KMS-11 (cell line): ENCODE measurements around the gene FOXP1.
A peak's percentile ranks its signal among the peaks of the same experiment; 100 is the strongest.

Source experiments
- H2AFZ ChIP-seq: fragments of 200-600 bp; sonication (generic); 2 replicates; pipeline ENCODE4 v1.6.1; 2016; ENCODE audit warnings: antibody characterized with exemption, mixed run types, low read depth
- H3K27ac ChIP-seq: fragments of 200-600 bp; sonication (generic); 2 replicates; pipeline ENCODE4 v1.6.1; 2016; ENCODE audit warnings: mild to moderate bottlenecking, mixed run types
- H3K27me3 ChIP-seq: fragments of 200-600 bp; sonication (generic); 2 replicates; pipeline ENCODE4 v1.6.1; 2017; ENCODE audit warnings: mild to moderate bottlenecking, low read depth, mixed run types, moderate library complexity; ENCODE audit not compliant: insufficient read depth
- H3K36me3 ChIP-seq: fragments of 200-600 bp; sonication (generic); 2 replicates; pipeline ENCODE4 v1.6.1; 2017; ENCODE audit warnings: mild to moderate bottlenecking, mixed run types; ENCODE audit not compliant: insufficient read depth
- H3K4me1 ChIP-seq: fragments of 200-600 bp; sonication (generic); 2 replicates; pipeline ENCODE4 v1.6.1; 2016; ENCODE audit warnings: mild to moderate bottlenecking, low read depth, mixed run types; ENCODE audit not compliant: poor library complexity, severe bottlenecking
- H3K4me2 ChIP-seq: fragments of 200-600 bp; sonication (generic); 2 replicates; pipeline ENCODE4 v1.7.0; 2016; ENCODE audit warnings: mild to moderate bottlenecking, mixed run types
- H3K4me3 ChIP-seq: fragments of 200-600 bp; sonication (generic); IDR thresholded peaks from 2 replicates; pipeline ENCODE4 v1.6.1; 2017; ENCODE audit warnings: low read depth, low read length, mixed read lengths; ENCODE audit not compliant: insufficient read depth
- H3K79me2 ChIP-seq: fragments of 200-600 bp; sonication (generic); 2 replicates; pipeline ENCODE4 v1.6.1; 2016; ENCODE audit warnings: low read depth, mixed run types; ENCODE audit not compliant: insufficient read depth
- H3K9ac ChIP-seq: fragments of 200-600 bp; sonication (generic); 2 replicates; pipeline ENCODE4 v1.6.1; 2016; ENCODE audit warnings: mild to moderate bottlenecking, mixed run types
- H4K20me1 ChIP-seq: fragments of 200-600 bp; sonication (generic); 2 replicates; pipeline ENCODE4 v1.6.1; 2016; ENCODE audit warnings: mild to moderate bottlenecking, mixed run types; ENCODE audit not compliant: insufficient read depth
- CTCF ChIP-seq: fragments of 200-600 bp; sonication (generic); conservative IDR thresholded peaks from 2 replicates; pipeline ENCODE4 v1.6.1; 2017; ENCODE audit warnings: low read depth, mild to moderate bottlenecking, antibody characterized with exemption, low read length, moderate library complexity, mixed read lengths

The FOXP1 gene

DNA sequence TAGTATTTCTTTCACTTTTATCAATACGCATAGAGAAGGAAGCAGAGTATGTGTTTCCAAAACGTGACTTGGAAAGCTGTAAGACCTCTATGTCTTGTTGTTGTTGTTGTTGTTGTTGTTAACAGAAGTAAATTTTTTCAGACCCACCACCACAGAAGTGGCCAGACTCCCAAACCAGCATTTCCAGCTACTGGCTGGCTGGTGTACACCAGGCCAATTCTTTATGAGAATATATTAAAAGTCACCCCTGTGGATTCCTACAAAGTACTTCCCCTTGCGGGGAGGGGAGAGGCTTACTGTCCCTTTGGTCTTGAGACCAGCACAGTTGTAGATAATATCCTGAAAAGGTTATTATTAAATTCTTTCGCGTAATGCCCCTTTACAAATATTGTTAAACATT lies 1.6 kb upstream of the FOXP1 start:
- H3K79me2 ChIP-seq, result no peaks in the 10 kb centered on the region
- no peak overlapping the region for H3K4me2 ChIP-seq
- H3K4me3 ChIP-seq, result no peak overlapping the region
- H3K9ac ChIP-seq, result no peak overlapping the region
- no peak for TF ChIP-seq CTCF
- no peaks in the 10 kb centered on the region for H4K20me1 ChIP-seq
- H3K4me1 ChIP-seq, result peaks cover 12% of the 10 kb centered on the region
- no peak overlapping the region for H2AFZ ChIP-seq
- no peaks in the 10 kb centered on the region for H3K27me3 ChIP-seq
- H3K27ac ChIP-seq, result no peak overlapping the region
- H3K36me3 ChIP-seq, result no peaks in the 10 kb centered on the region

DNA sequence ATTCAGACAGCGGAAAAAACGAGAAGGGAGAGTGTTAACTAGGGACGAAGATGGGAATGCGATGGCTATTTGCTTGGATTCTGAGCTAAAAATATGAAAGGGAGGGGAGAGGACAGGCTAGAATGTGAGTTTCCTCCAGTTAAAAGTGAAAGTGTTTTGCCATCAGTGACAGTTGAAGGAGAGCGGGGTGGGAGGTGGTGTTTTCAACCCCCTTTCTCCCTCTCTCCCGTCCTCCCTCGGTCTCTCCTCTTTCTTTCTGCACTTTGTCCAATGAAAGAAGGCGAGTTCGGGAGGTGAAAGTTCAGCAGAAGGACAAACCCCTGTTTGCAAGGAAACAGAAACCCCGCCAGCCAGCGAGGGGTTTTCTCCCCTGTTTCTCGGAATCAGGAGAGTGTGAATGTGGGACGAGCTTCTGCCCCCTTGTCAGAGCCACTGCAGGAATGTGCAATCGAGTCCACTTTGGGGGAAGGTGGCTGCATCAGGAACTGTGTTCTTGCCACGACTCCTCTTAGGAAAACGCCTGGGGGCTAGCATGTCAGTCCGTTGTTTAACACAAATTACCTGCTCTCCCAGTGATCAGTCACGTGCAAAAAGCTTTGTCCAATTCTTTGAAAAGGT lies 975 bp upstream of the FOXP1 start:
- no peak for TF ChIP-seq CTCF

DNA sequence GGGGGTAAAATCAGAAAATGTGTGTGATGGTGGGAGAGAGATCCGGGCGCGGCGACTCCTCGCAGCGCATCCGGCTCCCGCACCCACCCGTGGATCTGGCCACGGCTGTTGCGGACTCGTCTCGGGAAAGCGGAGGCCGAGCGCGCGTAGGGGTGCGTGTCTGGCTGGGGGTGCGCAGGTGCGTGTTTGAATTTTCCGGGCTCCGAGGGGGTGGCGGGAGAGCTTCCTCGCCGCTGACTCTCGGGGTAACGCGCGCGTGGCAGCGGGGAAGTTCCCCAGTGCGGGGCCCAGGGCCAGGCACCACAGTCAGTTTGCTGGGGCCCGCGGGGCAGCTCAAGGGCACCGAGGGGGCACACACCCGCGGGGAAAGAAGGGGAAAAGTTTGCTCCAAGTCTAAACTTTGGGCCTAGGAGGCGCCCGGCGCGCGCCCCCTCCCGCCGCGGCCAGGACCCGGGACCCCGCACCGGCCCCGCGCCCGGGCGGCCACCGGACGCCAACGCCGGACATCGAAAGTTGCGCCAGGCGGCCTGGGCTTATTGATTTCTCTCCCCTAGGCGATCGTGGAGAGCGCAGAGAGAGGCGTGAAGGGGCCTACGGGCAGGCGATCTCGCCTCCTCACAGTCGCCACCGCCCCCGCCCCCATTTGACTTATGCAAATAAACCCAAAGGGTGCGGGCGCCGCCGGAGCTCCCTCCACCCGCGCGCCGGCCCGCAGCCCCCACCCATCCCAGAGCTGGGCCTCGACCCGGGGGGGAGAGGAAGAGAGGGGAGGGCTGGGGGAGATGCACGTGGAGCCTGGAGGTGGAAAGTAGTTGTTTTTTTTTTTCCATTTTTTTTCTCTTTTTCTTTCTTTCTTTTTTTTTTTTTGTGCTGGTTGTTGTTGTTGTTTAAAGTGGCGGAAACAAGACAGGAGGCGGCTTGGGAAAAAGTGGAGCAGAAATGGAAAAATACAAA lies 639 bp downstream of the FOXP1 start:
- no peaks in the 10 kb centered on the region for H3K27me3 ChIP-seq
- peaks cover 12% of the 10 kb centered on the region for H3K4me1 ChIP-seq
- H3K4me3 ChIP-seq, result no peak overlapping the region
- peak overlapping the region; percentile 67 for H2AFZ ChIP-seq
- no peaks in the 10 kb centered on the region for H4K20me1 ChIP-seq
- no peaks in the 10 kb centered on the region for H3K36me3 ChIP-seq
- peak overlapping the region; percentile 75 for H3K9ac ChIP-seq
- TF ChIP-seq CTCF, result no peak
- H3K4me2 ChIP-seq, result peak overlapping the region; percentile 36; the same call in 1 of the 2 replicates
- H3K79me2 ChIP-seq, result no peaks in the 10 kb centered on the region
- H3K27ac ChIP-seq, result peak overlapping the region; percentile 18; the same call in 1 of the 2 replicates

More for the DNA sequence above, 975 bp upstream of the FOXP1 start:
- no peaks in the 10 kb centered on the region for H4K20me1 ChIP-seq
- H3K4me2 ChIP-seq, result peak overlapping the region; percentile 42
- no peak overlapping the region for H3K4me3 ChIP-seq
- peaks cover 12% of the 10 kb centered on the region for H3K4me1 ChIP-seq
- H3K27ac ChIP-seq, result no peak overlapping the region
- H3K27me3 ChIP-seq, result no peaks in the 10 kb centered on the region
- H3K9ac ChIP-seq, result no peak overlapping the region
- H3K36me3 ChIP-seq, result no peaks in the 10 kb centered on the region
- peak overlapping the region; percentile 30; the same call in 1 of the 2 replicates for H2AFZ ChIP-seq
- H3K79me2 ChIP-seq, result no peaks in the 10 kb centered on the region

DNA sequence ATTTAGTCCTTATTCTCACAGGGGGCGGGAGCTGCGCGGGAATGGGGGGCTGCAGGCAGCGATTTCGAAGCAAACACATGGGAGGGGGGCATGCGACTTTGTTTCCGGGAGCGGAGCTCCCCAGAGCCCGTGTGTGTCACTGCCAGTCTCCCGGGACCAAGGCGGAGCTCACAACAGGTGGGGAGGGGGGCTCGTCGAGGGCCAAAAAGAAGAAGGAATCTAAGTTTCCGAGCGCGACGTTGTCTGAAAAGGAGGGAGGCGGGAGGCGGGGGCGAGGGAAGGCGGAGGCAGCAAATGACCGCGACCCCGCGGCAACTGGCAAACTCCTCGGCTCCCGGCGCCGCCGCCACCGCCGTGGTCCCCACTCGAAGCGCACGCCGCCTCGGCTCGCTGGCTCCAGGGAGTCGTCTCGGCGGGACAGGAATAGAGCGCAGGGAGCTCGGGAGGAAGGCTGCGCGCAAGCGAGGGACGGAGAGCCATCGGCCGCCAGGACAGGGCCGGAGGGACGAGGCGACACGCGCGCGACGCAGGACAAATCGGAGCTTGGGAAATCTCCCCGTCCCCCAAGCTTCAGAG lies 1.4 kb downstream of the FOXP1 start:
- no peak for TF ChIP-seq CTCF
- H3K27ac ChIP-seq, result no peak overlapping the region
- no peaks in the 10 kb centered on the region for H3K27me3 ChIP-seq
- H3K4me3 ChIP-seq, result no peak overlapping the region
- H3K4me1 ChIP-seq, result peaks cover 12% of the 10 kb centered on the region
- H3K4me2 ChIP-seq, result peak overlapping the region; percentile 33; the same call in 1 of the 2 replicates
- H3K9ac ChIP-seq, result peak overlapping the region; percentile 75; the same call in 1 of the 2 replicates
- H3K79me2 ChIP-seq, result no peaks in the 10 kb centered on the region
- H2AFZ ChIP-seq, result peak overlapping the region; percentile 67
- H3K36me3 ChIP-seq, result no peaks in the 10 kb centered on the region
- H4K20me1 ChIP-seq, result no peaks in the 10 kb centered on the region
